BJ (cell line): ENCODE measurements around the gene LAMB2. TPM values are rescaled to one million over a fixed set of nuclear protein-coding genes. Genes with fewer than 3 reads are reported as not detected.

Source experiments
- CTCF ChIA-PET: fragments of 350-600 bp; formaldehyde crosslinking; extraction: SDS; loops from one replicate; lab custom pipeline; 2021; ENCODE audit warnings: antibody characterized with exemption, inconsistent platforms; lab: Yijun Ruan, JAX
- POLR2A ChIA-PET: fragments of 300-600 bp; sonication (Branson Sonifier 250); formaldehyde crosslinking; extraction: SDS; loops from one replicate; lab custom pipeline; 2021; ENCODE audit warnings: antibody characterized with exemption; lab: Charles Lee
- DNase-seq: peaks from one replicate; pipeline ENCODE4 v3.0.0-alpha.2; 2011; ENCODE audit warnings: low read depth
- H3K27me3 ChIP-seq: 2 replicates; pipeline ENCODE4 v1.6.0; 2011; ENCODE audit warnings: low read length; ENCODE audit not compliant: control insufficient read depth, insufficient read depth
- H3K36me3 ChIP-seq: 2 replicates; pipeline ENCODE4 v1.5.1; 2011; ENCODE audit warnings: low read length; ENCODE audit not compliant: control insufficient read depth, insufficient read depth
- H3K4me3 ChIP-seq: 2 replicates; pipeline ENCODE4 v1.5.1; 2011; ENCODE audit warnings: low read depth, mild to moderate bottlenecking, control low read depth, low read length
- CTCF ChIP-seq: IDR thresholded peaks from 2 replicates; pipeline ENCODE4 v1.5.1; 2011; ENCODE audit warnings: low read depth, mild to moderate bottlenecking, control low read depth, inconsistent platforms, low read length, moderate library complexity; ENCODE audit not compliant: insufficient read depth
- polyA minus RNA-seq: library from RNA; depleted of rRNA, polyadenylated mRNA; stranded (reverse); fragments of >200 nt; gene quantifications from 2 replicates; pipeline ENCODE4 v1.2.3, GENCODE V29; 2011; rRNA and poly(A)+ RNA removed
- polyA plus RNA-seq: library from polyadenylated mRNA; depleted of rRNA; stranded (reverse); fragments of >200 nt; gene quantifications from 2 replicates; pipeline ENCODE4 v1.2.3, GENCODE V29; 2011; rRNA removed

Gene LAMB2
- 967 and 1,544 TPM in 2 replicates for polyA plus RNA-seq
- polyA minus RNA-seq: 419 and 530 TPM in 2 replicates

GRCh38 chr3:49132437-49133225 is at the start of gene LAMB2:
TSS of gene LAMB2 (minus strand) at chr3:49133050. CDS start at chr3:49132867, 183 bp downstream.
- Histone ChIP-seq H3K27me3 (no peaks in the 10 kb centered on the region), H3K36me3 (peaks cover 29% of the 10 kb centered on the region), H3K4me3 (peak within 1 kb of the TSS; percentile 70)
- TF ChIP-seq CTCF: peak; percentile 24; the same call in 1 of the 2 replicates
- peak; percentile 31 for DNase-seq
- POLR2A ChIA-PET: interaction anchor here (0.9 to 1.4 kb wide), 2 partner anchors 12 to 40 kb away, joined by 3 to 4 read pairs; partner anchors contain the start of gene USP19
- CTCF ChIA-PET: interaction anchor here (0.9 to 2.4 kb wide), 5 partner anchors 12 to 111 kb away, joined by 3 to 12 read pairs (median 5); partner anchors contain the start of genes KLHDC8B and USP19

DNA sequence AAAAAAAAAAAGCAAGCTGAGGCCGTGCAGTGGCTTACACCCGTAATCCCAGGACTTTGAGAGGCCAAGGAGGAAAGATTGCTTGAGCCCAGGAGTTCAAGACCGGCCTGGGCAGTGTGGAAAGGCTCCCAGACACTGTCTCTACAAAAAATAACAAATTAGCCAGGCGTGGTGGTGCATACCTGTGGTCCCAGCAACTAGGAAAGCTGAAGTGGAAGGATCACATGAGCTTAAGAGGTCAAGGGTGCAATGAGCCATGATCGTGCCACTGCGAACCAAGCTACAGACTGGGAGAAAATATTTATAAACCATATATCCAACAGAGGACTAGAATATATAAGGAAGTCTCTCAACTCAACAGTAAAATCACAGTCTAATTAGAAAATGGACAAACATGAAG is 48.5 kb upstream of the LAMB2 start:
- ChIA-PET POLR2A (interaction anchor here (0.7 kb wide), 1 partner anchor 156 kb away, joined by 6 read pairs; no protein-coding TSS in a partner anchor), CTCF (interaction anchor here (4.1 kb wide), 1 partner anchor 11 kb away, joined by 25 read pairs; the partner anchor contains the start of gene KLHDC8B)
- TF ChIP-seq CTCF: no peak
- no peak for DNase-seq
- H3K36me3 ChIP-seq: no peaks in the 10 kb centered on the region
- H3K27me3 ChIP-seq: no peaks in the 10 kb centered on the region
- no peak overlapping the region for H3K4me3 ChIP-seq

DNA sequence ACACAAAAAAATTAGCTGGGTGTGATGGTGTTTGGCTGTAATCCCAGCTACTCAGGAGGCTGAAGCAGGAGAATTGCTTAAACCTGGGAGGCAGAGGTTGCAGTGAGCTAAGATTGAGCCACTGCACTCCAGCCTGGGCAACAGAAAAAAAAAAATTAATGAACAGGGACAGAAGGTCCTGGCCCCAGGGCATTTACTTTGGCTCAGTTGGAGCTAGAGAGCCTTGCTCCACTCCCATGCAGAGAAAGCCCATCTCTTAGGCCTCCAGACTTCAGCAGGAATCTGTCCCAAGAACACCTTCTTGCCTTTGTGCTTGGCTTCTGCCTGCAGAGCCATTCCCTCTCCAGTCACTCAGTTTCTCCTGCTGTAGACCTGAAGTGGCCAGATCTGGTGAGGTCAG is 47.3 kb upstream of the LAMB2 start:
- ChIA-PET POLR2A (no interaction called here), CTCF (interaction anchor here (1.2 to 4.1 kb wide), 2 partner anchors 9 to 359 kb away, joined by 4 to 25 read pairs; partner anchors contain the start of gene KLHDC8B)
- DNase-seq: no peak
- no peaks in the 10 kb centered on the region for H3K27me3 ChIP-seq
- no peak overlapping the region for H3K4me3 ChIP-seq
- H3K36me3 ChIP-seq: peaks cover 4% of the 10 kb centered on the region
- no peak for TF ChIP-seq CTCF

GRCh38 chr3:49177073-49177472 is 44.2 kb upstream of the LAMB2 start:
- TF ChIP-seq CTCF: no peak
- ChIA-PET CTCF (no interaction called here), POLR2A (no interaction called here)
- H3K36me3 ChIP-seq: peaks cover 15% of the 10 kb centered on the region
- H3K4me3 ChIP-seq: no peak overlapping the region
- no peak for DNase-seq
- no peaks in the 10 kb centered on the region for H3K27me3 ChIP-seq

- CTCF ChIA-PET: no interaction called here
- Histone ChIP-seq H3K27me3 (no peaks in the 10 kb centered on the region), H3K4me3 (no peak overlapping the region), H3K36me3 (peaks cover 15% of the 10 kb centered on the region)
- POLR2A ChIA-PET: no interaction called here
- no peak for DNase-seq
- TF ChIP-seq CTCF: no peak
Observed at GRCh38 chr3:49175530-49175929, 42.7 kb upstream of the LAMB2 start.
